Superior temporal gyrus (tissue), 1 donor: ENCODE results near the gene CHCHD2.
A peak's percentile ranks its signal among the peaks of the same experiment; 100 is the strongest.
"Not testable (repeated sequence)": the region's sequence is repeated elsewhere in the genome, so short reads cannot be mapped to it uniquely, and the experiment has no call there.

Source experiments
- DNase-seq: peaks from one replicate; pipeline ENCODE4 v3.0.0-alpha.2; 2016; ENCODE audit errors: extremely low spot score

Gene CHCHD2

DNA sequence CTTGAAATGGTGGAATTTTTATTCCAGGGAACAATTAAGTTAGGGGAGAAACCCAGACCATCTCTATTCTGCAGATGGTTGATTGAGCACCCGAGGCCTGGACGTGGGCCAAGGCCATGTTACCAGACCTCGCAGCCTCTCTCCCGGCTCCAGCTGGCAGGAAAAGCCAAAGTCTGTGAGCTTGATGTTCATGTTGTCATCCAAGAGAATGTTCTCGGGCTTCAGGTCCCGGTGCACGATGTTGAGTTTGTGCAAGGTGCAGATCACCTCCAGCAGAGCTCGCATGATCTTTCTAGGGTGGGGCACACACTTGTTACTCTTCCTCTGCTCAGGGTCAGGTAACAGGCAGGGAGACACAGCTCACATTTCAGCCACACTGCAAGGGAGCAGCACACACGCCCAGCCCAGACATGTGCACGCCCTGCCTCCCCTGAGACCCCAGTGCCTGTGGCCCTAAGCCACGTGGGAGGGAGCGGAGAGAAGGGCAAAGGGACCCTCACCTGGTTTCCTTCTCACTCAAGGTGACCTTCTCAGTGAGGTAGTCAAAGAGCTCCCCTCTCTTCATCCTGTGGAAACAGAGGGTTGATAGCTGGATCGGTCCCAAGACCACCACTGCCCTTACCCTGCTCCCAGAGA is 23.0 kb downstream of the CHCHD2 start:
- DNase-seq = peak; percentile 75

- no peak for DNase-seq
These were observed 24.5 kb downstream of the CHCHD2 start for GRCh38 chr7:56081626-56082340.

DNA sequence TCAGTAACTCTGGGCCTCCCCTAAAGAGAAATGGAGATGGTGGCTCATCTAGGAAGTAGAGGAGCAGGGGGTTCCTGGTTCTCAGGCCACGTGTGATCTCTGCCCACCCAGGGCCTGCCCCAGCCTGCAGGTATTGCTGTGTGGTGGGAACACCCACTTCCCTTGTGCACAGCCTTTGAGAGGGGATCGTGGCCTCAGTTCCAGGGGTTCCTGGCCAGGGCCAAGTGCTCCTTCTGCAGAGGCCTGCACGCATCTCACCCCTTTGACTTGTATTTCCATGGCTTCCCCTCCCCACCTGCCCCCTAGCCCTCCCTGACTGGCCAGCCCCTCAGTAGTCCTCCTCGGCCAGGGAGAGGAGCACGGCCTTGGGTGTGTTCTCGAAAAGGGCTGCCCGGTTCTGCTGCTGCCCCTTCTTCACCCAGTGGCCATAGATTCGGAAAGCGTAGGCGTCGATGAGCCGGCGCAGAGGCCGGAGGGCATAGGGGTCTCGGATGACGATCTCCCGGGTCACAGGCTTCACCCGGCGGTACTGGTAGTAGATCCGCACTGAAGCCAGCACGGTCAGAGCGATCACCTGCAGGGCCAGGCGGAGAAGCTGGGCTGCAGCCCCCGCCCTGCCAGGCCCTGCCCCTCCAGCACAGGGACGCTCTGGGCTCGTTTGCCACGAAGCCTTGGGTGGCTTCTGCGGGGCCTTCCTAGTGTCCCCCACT is 25.4 kb downstream of the CHCHD2 start:
- DNase-seq = not testable (repeated sequence)

- peak; percentile 86 for DNase-seq
These were observed 26.7 kb downstream of the CHCHD2 start for GRCh38 chr7:56079450-56080185.

- no peak for DNase-seq
These were observed 28.1 kb downstream of the CHCHD2 start for GRCh38 chr7:56078196-56078595.

DNA sequence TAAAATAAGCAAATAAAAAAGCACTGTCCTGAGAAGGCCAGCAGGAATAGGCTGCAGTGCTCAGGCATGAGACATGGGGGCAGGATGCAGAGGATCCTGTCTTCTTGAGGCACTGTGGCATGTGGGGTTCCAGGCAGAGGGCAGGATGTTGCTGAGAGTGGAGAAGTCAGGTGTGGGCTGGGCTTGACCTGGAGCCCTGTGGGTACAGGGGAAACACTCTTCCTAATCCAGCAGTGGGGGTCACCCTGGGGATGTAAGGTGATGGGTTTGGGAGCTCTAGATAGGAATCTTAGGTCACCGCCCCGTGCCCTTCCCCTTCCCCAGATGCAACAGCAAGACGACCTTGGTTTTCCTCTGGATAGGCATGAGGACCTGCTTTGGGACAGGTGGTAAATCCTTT is 28.6 kb downstream of the CHCHD2 start:
- DNase-seq = no peak

DNA sequence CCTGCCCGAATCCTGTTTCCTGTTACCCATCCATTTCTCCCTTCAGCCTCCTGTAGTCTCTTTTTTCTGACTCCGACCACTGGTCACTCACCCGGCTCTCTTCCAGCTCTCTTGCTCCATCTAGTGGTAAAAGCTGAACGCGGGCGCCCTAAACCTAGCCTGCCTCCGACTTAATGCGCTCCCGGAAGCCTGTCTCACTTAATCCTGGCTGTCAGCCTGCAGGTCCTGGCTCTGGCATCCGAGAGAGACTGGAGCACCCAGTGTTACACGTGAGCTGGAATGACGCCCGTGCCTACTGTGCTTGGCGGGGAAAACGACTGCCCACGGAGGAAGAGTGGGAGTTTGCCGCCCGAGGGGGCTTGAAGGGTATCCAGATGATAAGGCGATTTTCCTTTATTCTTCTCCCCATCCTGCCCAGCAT is 31.9 kb downstream of the CHCHD2 start:
- peak; percentile 90 for DNase-seq

GRCh38 chr7:56066376-56066775 is 39.9 kb downstream of the CHCHD2 start:
- DNase-seq = not testable (repeated sequence)

DNA sequence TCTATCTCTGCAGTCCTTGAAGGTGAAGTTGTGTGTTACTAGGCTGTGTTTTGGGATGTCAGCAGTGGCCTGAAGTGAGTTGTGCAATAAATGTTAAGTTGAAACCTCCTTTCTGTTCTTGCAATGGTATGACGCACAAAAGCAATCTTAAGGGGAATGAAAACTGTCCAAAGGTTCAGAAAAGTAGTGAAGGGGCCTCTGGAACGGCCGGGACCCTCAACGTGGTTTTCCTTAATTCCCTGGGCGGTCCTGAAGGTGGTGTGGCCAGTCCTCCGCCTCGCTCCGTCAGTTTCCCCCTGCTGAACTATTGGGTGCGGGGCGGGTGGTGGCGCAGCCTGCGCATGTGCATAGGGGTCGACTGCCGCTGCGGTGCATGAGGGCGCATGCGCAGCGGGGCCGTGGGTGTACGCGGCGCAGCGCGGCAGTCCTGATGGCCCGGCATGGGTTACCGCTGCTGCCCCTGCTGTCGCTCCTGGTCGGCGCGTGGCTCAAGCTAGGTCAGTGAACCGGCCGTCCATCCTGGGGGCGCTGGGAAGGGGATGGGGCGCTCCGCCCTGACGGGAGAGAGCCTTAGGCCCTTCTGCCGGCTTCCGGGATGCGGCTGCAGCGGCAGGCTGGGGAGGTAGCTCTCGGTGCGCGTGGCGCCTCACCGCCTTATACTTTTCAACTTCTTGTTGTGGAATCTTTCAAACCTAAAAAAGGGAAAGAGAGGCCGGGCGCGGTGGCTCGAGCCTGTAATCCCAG is 42.2 kb downstream of the CHCHD2 start, which contains the start of gene SUMF2:
Gene SUMF2, plus strand, starts transcription at position 405 of the 744 bp plus-strand sequence. Its CDS starts 26 bp downstream, at position 431.
- peak; percentile 95 for DNase-seq

- DNase-seq = no peak
These were observed 42.8 kb downstream of the CHCHD2 start for GRCh38 chr7:56063500-56063881.

DNA sequence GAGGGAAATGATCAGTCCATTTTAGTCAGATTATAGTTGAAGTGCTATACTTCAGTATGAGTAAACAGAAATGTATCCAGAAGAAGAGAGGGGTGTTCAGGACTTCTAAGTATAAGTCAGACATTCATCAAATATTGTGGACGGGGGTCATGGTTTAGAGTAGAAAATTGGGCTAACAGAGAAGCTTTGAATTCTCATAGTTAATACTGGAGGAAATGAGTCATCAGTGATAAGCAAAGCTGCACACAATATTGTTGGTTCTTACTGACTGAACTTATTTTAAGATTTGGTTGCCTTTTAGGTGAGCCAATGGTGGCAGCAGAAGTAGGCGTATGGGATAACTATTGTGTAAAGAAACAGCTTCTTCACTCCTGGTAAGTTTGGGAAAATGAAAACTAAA is 43.9 kb downstream of the CHCHD2 start:
- DNase-seq = no peak

- no peak for DNase-seq
These were observed 52.3 kb downstream of the CHCHD2 start for GRCh38 chr7:56053993-56054392.

DNA sequence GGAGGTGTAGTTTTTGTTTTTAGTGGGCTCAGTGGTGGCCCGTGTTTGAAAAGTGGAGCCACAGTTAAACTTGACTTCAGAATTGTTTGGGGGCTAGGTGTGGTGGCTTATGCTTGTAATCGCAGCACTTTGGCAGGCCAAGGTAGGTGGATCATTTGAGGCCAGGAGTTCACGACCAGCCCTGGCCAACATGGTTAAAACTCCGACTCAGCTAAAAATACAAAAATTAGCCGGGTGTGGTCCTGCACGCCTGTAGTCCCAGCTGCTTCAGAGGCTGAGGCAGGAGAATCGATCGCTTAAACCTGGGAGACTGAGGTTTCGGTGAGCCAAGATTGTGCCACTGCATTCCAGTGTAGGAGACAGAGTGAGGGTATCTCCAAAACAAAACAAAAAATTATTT is 52.9 kb downstream of the CHCHD2 start:
- no peak for DNase-seq
